ENCODE results near the gene NSD1.

NSD1 gene

GRCh38 chr5:177189965-177190364 lies 56.4 kb downstream of the NSD1 start:
- Mint-ChIP-seq H3K27ac (no peak overlapping the region), H3K9me3 (no peaks in the 10 kb centered on the region), H3K36me3 (ENCODE audit: low read depth) (peaks cover 22% of the 10 kb centered on the region), H3K4me3 (no peak overlapping the region), H3K4me1 (ENCODE audit: low read depth) (peaks cover 8% of the 10 kb centered on the region), H3K27me3 (ENCODE audit: low read depth) (no peaks in the 10 kb centered on the region)
- DNase-seq (ENCODE audit: low spot score) = no peak

DNA sequence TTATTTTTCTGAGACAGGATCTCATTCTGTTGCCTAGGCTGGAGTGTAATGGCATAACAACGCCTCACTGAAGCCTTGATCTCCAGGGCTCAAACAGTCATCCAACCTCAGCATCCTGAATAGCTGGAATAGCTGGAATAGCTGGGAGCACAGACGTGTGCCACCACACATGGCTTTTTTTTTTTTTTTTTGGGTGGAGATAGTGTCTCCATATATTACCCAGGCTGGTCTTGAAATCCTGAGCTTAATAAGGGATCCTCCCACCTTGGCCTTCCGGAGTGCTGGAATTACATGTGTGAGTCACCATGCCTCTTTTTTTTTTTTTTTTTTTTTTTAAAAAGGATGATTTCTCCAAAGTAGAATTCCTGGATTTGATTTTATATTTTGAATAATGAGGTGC lies 60.7 kb downstream of the NSD1 start:
- no peak overlapping the region for H3K27ac Mint-ChIP-seq
- H3K4me3 Mint-ChIP-seq = no peak overlapping the region
- peaks cover 34% of the 10 kb centered on the region for H3K36me3 Mint-ChIP-seq (ENCODE audit: low read depth)
- no peak for DNase-seq (ENCODE audit: low spot score)
- peaks cover 16% of the 10 kb centered on the region for H3K4me1 Mint-ChIP-seq (ENCODE audit: low read depth)
- H3K9me3 Mint-ChIP-seq = no peaks in the 10 kb centered on the region
- no peaks in the 10 kb centered on the region for H3K27me3 Mint-ChIP-seq (ENCODE audit: low read depth)

DNA sequence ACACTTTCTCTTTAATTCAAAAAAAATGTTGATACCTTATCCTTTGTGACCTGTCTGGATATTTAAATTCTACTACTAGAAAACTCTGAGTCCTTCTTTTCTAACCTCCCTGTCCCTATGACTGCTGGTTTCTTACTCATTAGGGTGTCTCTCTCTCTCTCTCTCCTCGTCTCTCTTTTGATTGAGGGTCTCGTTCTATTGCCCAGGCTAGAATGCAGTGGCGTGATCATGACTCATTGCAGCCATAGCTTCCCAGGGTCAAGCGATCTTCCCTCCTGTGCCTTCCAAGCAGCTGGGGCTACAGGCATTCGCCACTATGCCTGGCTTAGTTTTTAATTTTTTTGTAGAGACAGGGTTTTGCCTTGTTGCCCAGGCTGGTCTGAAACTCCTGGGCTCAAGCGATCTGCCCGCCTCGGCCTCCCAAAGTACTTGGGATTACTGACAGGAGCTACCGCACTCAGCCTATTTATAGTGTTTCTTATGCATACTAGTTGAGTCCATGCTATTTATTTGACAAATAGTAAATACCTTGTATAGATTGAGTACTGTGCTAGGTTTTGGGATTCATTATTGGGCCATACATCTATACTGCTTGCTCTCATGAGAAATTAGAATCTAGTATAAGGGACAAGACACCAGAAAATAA lies 61.9 kb downstream of the NSD1 start:
- no peaks in the 10 kb centered on the region for H3K27me3 Mint-ChIP-seq (ENCODE audit: low read depth)
- peaks cover 37% of the 10 kb centered on the region for H3K36me3 Mint-ChIP-seq (ENCODE audit: low read depth)
- no peaks in the 10 kb centered on the region for H3K9me3 Mint-ChIP-seq
- H3K4me1 Mint-ChIP-seq (ENCODE audit: low read depth) = peaks cover 15% of the 10 kb centered on the region
- H3K27ac Mint-ChIP-seq = no peak overlapping the region
- no peak for DNase-seq (ENCODE audit: low spot score)
- H3K4me3 Mint-ChIP-seq = no peak overlapping the region

GRCh38 chr5:177198738-177199137 lies 65.2 kb downstream of the NSD1 start:
- peaks cover 20% of the 10 kb centered on the region for H3K4me1 Mint-ChIP-seq (ENCODE audit: low read depth)
- peaks cover 38% of the 10 kb centered on the region for H3K36me3 Mint-ChIP-seq (ENCODE audit: low read depth)
- no peak for DNase-seq (ENCODE audit: low spot score)
- H3K9me3 Mint-ChIP-seq = no peaks in the 10 kb centered on the region
- H3K27ac Mint-ChIP-seq = no peak overlapping the region
- H3K4me3 Mint-ChIP-seq = no peak overlapping the region
- H3K27me3 Mint-ChIP-seq (ENCODE audit: low read depth) = no peaks in the 10 kb centered on the region

DNA sequence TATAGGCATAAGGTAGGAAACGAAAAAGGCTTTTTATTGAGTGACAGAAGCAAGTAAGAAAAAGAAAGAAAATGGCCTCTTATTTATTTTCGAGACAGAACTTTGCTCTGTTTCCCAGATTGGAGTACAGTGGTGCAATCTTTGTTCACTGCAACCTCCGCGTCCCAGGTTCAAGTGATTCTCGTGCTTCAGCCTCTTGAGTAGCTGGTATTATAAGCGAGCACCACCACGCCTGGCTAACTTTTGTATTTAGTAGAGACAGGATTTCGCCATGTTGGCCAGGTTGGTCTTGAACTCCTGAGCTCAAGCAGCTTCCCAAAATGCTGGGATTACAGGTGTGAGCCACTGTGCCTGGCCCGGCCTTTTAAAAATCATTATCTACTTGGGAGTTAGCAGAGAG lies 70.7 kb downstream of the NSD1 start:
- H3K9me3 Mint-ChIP-seq = no peaks in the 10 kb centered on the region
- no peaks in the 10 kb centered on the region for H3K27me3 Mint-ChIP-seq (ENCODE audit: low read depth)
- no peak overlapping the region for H3K4me3 Mint-ChIP-seq
- H3K27ac Mint-ChIP-seq = no peak overlapping the region
- H3K4me1 Mint-ChIP-seq (ENCODE audit: low read depth) = peaks cover 5% of the 10 kb centered on the region
- peaks cover 29% of the 10 kb centered on the region for H3K36me3 Mint-ChIP-seq (ENCODE audit: low read depth)
- no peak for DNase-seq (ENCODE audit: low spot score)

DNA sequence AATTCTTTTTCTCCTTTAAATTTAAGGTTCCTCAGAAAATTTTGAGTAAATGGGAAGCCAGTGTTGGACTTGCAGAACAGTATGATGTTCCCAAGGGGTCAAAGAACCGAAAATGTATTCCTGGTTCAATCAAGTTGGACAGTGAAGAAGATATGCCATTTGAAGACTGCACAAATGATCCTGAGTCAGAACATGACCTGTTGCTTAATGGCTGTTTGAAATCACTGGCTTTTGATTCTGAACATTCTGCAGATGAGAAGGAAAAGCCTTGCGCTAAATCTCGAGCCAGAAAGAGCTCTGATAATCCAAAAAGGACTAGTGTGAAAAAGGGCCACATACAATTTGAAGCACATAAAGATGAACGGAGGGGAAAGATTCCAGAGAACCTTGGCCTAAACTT lies 76.0 kb downstream of the NSD1 start:
- Mint-ChIP-seq H3K4me3 (no peak overlapping the region), H3K9me3 (no peaks in the 10 kb centered on the region), H3K27me3 (ENCODE audit: low read depth) (no peaks in the 10 kb centered on the region), H3K4me1 (ENCODE audit: low read depth) (no peaks in the 10 kb centered on the region), H3K36me3 (ENCODE audit: low read depth) (peaks cover 52% of the 10 kb centered on the region), H3K27ac (no peak overlapping the region)
- DNase-seq (ENCODE audit: low spot score) = no peak

DNA sequence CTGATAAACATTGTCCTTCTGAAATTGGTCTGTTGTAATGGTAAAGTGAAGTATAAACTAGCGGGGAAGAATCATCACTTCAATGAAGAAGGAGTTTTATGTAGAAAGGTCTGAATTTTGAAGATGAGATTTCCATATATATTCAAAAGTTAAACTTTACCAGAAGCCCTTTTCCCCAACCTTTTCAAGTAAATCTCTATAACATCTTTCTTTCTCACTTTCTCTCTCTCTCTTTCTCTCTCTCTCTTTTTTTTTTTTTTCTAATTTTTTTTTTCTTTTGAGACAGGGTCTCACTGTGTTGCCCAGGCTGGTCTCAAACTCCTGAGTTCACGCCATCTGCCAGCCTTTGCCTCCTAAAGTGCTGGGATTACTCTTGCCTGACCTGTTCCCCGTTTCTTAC lies 78.7 kb downstream of the NSD1 start:
- no peak overlapping the region for H3K4me3 Mint-ChIP-seq
- peaks cover under 1% of the 10 kb centered on the region for H3K4me1 Mint-ChIP-seq (ENCODE audit: low read depth)
- peaks cover 56% of the 10 kb centered on the region for H3K36me3 Mint-ChIP-seq (ENCODE audit: low read depth)
- no peaks in the 10 kb centered on the region for H3K9me3 Mint-ChIP-seq
- DNase-seq (ENCODE audit: low spot score) = no peak
- H3K27me3 Mint-ChIP-seq (ENCODE audit: low read depth) = no peaks in the 10 kb centered on the region
- H3K27ac Mint-ChIP-seq = no peak overlapping the region

GRCh38 chr5:177220576-177220975 lies 87.0 kb downstream of the NSD1 start:
- no peak overlapping the region for H3K27ac Mint-ChIP-seq
- H3K27me3 Mint-ChIP-seq (ENCODE audit: low read depth) = no peaks in the 10 kb centered on the region
- peaks cover 10% of the 10 kb centered on the region for H3K4me1 Mint-ChIP-seq (ENCODE audit: low read depth)
- H3K36me3 Mint-ChIP-seq (ENCODE audit: low read depth) = peaks cover 28% of the 10 kb centered on the region
- no peak overlapping the region for H3K4me3 Mint-ChIP-seq
- no peak for DNase-seq (ENCODE audit: low spot score)
- H3K9me3 Mint-ChIP-seq = no peaks in the 10 kb centered on the region

DNA sequence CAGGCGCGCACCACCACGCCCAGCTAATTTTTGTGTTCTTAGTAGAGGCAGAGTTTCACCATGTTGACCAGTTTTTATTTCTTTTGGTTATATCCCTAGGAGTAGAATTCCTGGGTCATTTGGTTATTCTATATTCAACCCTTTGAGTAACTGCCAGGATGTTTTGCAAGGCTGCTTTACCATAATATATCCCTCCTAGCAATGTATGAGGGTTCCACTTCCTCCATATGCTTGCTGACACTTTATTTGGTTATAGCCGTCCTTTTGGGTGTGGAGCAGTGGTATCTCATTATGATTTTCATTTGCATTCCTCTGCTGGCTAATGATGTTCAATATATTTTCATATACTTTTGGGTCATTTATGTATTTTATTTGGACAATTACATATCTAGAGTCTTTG lies 88.7 kb downstream of the NSD1 start:
- H3K36me3 Mint-ChIP-seq (ENCODE audit: low read depth) = peaks cover 30% of the 10 kb centered on the region
- no peaks in the 10 kb centered on the region for H3K9me3 Mint-ChIP-seq
- no peak overlapping the region for H3K27ac Mint-ChIP-seq
- H3K27me3 Mint-ChIP-seq (ENCODE audit: low read depth) = no peaks in the 10 kb centered on the region
- no peak for DNase-seq (ENCODE audit: low spot score)
- H3K4me3 Mint-ChIP-seq = no peak overlapping the region
- H3K4me1 Mint-ChIP-seq (ENCODE audit: low read depth) = peaks cover 9% of the 10 kb centered on the region

DNA sequence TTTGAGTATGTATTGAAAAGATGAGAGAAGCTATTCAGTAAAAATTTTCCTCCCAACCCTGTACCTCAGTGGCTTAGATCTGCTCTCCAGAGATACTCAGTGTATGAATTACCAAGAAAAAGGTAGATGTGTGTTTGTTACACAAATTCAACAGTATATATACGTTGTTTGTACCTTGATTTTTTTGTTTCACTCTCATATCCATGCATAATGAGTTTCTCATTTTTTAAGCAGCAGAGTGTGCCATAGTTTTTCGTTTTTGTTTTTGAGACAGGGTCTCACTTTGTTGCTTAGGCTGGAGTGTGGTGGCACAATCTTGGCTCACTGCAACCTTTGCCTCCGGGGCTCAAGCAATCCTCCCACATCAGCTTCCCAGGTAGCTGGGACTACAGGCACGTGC lies 92.2 kb downstream of the NSD1 start:
- H3K27ac Mint-ChIP-seq = no peak overlapping the region
- no peak for DNase-seq (ENCODE audit: low spot score)
- H3K9me3 Mint-ChIP-seq = no peaks in the 10 kb centered on the region
- no peaks in the 10 kb centered on the region for H3K27me3 Mint-ChIP-seq (ENCODE audit: low read depth)
- H3K36me3 Mint-ChIP-seq (ENCODE audit: low read depth) = peaks cover 31% of the 10 kb centered on the region
- H3K4me1 Mint-ChIP-seq (ENCODE audit: low read depth) = peaks cover 4% of the 10 kb centered on the region
- H3K4me3 Mint-ChIP-seq = no peak overlapping the region

DNA sequence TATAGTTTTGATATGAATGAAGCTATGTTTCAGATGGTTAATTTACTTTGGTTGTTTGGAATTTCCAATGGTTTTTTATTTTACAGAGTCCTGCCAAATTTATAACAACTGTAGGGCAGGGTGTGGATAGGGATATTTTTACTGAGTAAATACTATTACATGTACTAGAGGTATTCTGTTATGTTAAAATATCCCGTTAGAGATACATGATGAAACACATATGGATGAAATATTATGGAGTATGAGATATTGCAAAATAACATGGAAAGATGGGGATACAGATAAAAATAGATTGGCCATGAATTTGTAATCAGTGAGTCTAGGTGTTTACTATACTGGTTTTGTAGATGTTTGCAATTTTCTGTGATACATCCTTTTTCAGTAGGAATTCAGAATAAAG lies 93.3 kb downstream of the NSD1 start:
- H3K27ac Mint-ChIP-seq = no peak overlapping the region

GRCh38 chr5:177228751-177229150 lies 95.2 kb downstream of the NSD1 start:
- H3K27ac Mint-ChIP-seq = no peak overlapping the region
- DNase-seq (ENCODE audit: low spot score) = no peak
- H3K4me3 Mint-ChIP-seq = no peak overlapping the region
- peaks cover 9% of the 10 kb centered on the region for H3K4me1 Mint-ChIP-seq (ENCODE audit: low read depth)
- H3K36me3 Mint-ChIP-seq (ENCODE audit: low read depth) = peaks cover 24% of the 10 kb centered on the region
- no peaks in the 10 kb centered on the region for H3K9me3 Mint-ChIP-seq
- H3K27me3 Mint-ChIP-seq (ENCODE audit: low read depth) = no peaks in the 10 kb centered on the region

More for the DNA sequence above, 93.3 kb downstream of the NSD1 start:
- peaks cover 25% of the 10 kb centered on the region for H3K36me3 Mint-ChIP-seq (ENCODE audit: low read depth)
- peaks cover 4% of the 10 kb centered on the region for H3K4me1 Mint-ChIP-seq (ENCODE audit: low read depth)
- H3K9me3 Mint-ChIP-seq = no peaks in the 10 kb centered on the region
- H3K27me3 Mint-ChIP-seq (ENCODE audit: low read depth) = no peaks in the 10 kb centered on the region
- no peak for DNase-seq (ENCODE audit: low spot score)
- no peak overlapping the region for H3K4me3 Mint-ChIP-seq

- Mint-ChIP-seq H3K27me3 (ENCODE audit: low read depth) (no peaks in the 10 kb centered on the region), H3K4me3 (no peak overlapping the region), H3K27ac (no peak overlapping the region), H3K9me3 (no peaks in the 10 kb centered on the region), H3K4me1 (ENCODE audit: low read depth) (peaks cover 7% of the 10 kb centered on the region), H3K36me3 (ENCODE audit: low read depth) (peaks cover 20% of the 10 kb centered on the region)
- DNase-seq (ENCODE audit: low spot score) = no peak
These were observed 97.1 kb downstream of the NSD1 start for GRCh38 chr5:177230660-177231059.

DNA sequence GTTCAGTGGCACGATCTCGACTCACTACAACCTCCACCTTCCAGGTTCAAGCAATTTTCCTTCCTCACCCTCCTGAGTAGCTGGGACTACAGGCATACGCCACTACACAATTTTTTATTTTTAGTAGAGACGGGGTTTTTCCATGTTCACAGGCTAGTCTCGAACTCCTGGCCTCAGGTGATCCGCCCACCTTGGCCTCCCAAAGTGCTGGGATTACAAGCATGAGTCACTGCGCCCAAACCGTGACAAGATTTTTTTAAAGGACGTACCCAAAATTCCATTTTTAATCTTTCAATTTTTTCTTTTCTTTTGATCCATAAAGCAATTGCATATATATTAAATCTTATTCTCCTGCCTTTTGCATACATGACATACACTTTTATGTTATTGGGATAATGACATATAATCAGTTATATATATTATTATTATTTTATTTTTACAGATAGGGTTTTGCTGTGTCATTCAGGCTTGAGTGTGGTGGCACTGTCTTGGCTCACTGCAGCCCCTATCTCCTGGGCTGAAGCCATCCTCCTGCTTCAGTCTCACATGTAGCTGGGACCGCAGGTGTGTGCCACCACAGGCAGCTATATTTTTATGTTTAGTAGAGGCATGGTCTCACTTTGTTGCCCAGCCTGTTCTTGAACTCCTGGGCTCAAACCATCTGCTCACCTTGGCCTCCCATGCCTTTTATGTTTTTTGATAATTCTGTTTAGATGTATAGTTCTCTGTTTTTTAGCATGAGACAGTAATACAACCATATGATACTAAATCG lies 98.1 kb downstream of the NSD1 start:
- no peak overlapping the region for H3K27ac Mint-ChIP-seq
- peaks cover 7% of the 10 kb centered on the region for H3K4me1 Mint-ChIP-seq (ENCODE audit: low read depth)
- peaks cover 24% of the 10 kb centered on the region for H3K36me3 Mint-ChIP-seq (ENCODE audit: low read depth)
- no peak overlapping the region for H3K4me3 Mint-ChIP-seq
- H3K27me3 Mint-ChIP-seq (ENCODE audit: low read depth) = no peaks in the 10 kb centered on the region
- no peak for DNase-seq (ENCODE audit: low spot score)
- no peaks in the 10 kb centered on the region for H3K9me3 Mint-ChIP-seq

DNA sequence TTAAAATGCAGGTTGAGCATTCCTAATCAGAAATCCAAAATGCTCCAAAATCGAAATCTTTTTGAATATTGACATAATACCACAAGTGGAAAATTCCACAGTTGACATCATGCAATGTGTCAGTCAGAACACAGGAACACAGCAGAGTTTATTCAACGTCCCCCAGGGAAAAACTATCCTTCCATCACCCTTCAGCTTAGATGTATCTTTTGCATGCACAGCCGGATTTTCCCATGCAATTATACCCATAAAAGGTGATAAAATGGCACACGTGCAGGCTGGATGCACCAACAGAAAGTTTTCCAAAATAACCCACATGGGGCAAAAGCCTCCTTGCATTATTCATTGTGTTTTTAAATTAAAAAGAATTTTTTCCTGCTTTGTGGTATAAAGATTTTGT lies 98.8 kb downstream of the NSD1 start:
- H3K27ac Mint-ChIP-seq = no peak overlapping the region
- H3K9me3 Mint-ChIP-seq = no peaks in the 10 kb centered on the region
- H3K4me3 Mint-ChIP-seq = no peak overlapping the region
- H3K36me3 Mint-ChIP-seq (ENCODE audit: low read depth) = peaks cover 22% of the 10 kb centered on the region
- H3K27me3 Mint-ChIP-seq (ENCODE audit: low read depth) = no peaks in the 10 kb centered on the region
- DNase-seq (ENCODE audit: low spot score) = no peak
- peaks cover 7% of the 10 kb centered on the region for H3K4me1 Mint-ChIP-seq (ENCODE audit: low read depth)

Data from T-helper 2 cell treated with Interferon-gamma antibody and Interleukin-4, amounts not matched to agents 5 μg/mL and 100 μg/mL, for 36 hours (primary cell).